NCI-H460 (cell line): Measurements from ENCODE around the gene ACYP2. TPM values are rescaled to one million over a fixed set of nuclear protein-coding genes. Genes with fewer than 3 reads are reported as not detected.
"Not testable (repeated sequence)": the region's sequence is repeated elsewhere in the genome, so short reads cannot be mapped to it uniquely, and the experiment has no call there.

Source experiments
- DNase-seq: peaks from one replicate; pipeline ENCODE4 v3.0.0-alpha.2; 2016; ENCODE audit warnings: low read depth; ENCODE audit errors: extremely low read depth
- total RNA-seq: library from RNA; depleted of rRNA; stranded (reverse); fragments of >200 nt; shearing (Covaris generic); gene quantifications from 2 replicates; pipeline ENCODE4 v1.2.3, GENCODE V29; 2014

The ACYP2 gene
- total RNA-seq, 1 experiment from 2014 or later, result 7.4 TPM

- DNase-seq, result no peak
Measured at GRCh38 chr2:54259413-54260240, 144.2 kb downstream of the ACYP2 start.

GRCh38 chr2:54260241-54260595 lies 144.8 kb downstream of the ACYP2 start:
- DNase-seq, result no peak

GRCh38 chr2:54261537-54261936 lies 146.1 kb downstream of the ACYP2 start:
- DNase-seq, result no peak

- DNase-seq, result no peak
Measured at GRCh38 chr2:54262015-54262765, 146.8 kb downstream of the ACYP2 start.

- not testable (repeated sequence) for DNase-seq
Measured at GRCh38 chr2:54265081-54265480, 149.7 kb downstream of the ACYP2 start.

GRCh38 chr2:54267577-54267976 lies 152.2 kb downstream of the ACYP2 start:
- no peak for DNase-seq

GRCh38 chr2:54271189-54271588 lies 155.8 kb downstream of the ACYP2 start:
- DNase-seq, result no peak

GRCh38 chr2:54271843-54272627 lies 156.6 kb downstream of the ACYP2 start:
- DNase-seq, result no peak

GRCh38 chr2:54274781-54275242 lies 159.4 kb downstream of the ACYP2 start:
- peak; percentile 69 for DNase-seq

GRCh38 chr2:54275541-54275940 lies 160.1 kb downstream of the ACYP2 start:
- no peak for DNase-seq

- DNase-seq, result no peak
Measured at GRCh38 chr2:54279385-54279784, 164.0 kb downstream of the ACYP2 start.

- no peak for DNase-seq
Measured at GRCh38 chr2:54284826-54285225, 169.4 kb downstream of the ACYP2 start.

GRCh38 chr2:54285451-54285850 lies 170.0 kb downstream of the ACYP2 start:
- DNase-seq, result no peak

- no peak for DNase-seq
Measured at GRCh38 chr2:54287532-54287931, 172.1 kb downstream of the ACYP2 start.

GRCh38 chr2:54289917-54290316 lies 174.5 kb downstream of the ACYP2 start:
- no peak for DNase-seq

- no peak for DNase-seq
Measured at GRCh38 chr2:54290356-54291025, 175.1 kb downstream of the ACYP2 start.

- not testable (repeated sequence) for DNase-seq
Measured at GRCh38 chr2:54294665-54295064, 179.2 kb downstream of the ACYP2 start.

GRCh38 chr2:54295911-54296310 lies 180.5 kb downstream of the ACYP2 start:
- DNase-seq, result no peak

GRCh38 chr2:54298514-54298913 lies 183.1 kb downstream of the ACYP2 start:
- DNase-seq, result no peak

- no peak for DNase-seq
Measured at GRCh38 chr2:54303631-54304030, 188.2 kb downstream of the ACYP2 start.

- no peak for DNase-seq
Measured at GRCh38 chr2:54306556-54306955, 191.1 kb downstream of the ACYP2 start.
